ENCODE results near the gene MAJIN.

DNA sequence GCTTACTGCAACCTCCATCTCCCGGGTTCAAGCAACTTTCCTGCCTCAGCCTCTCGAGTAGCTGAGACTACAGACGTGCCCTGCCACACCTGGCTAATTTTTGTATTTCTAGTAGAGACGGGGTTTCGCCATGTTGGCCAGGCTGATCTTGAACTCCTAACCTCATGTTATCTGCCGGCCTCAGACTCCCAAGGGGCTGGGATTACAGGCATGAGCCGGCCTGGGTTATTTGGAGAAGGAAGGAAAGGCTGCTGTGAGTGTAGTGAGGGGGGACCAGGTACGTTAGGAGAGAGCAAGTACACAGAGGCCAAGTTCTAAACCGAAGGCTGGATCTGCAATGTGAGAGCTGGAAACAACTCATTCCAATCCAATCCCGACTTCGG, 24.4 kb upstream of the MAJIN start:
- TF ChIP-seq EZH2 (IDR thresholded peaks at IDR 0.05; ENCODE audit: insufficient read depth, poor library complexity, severe bottlenecking) (no peak), EZH2phosphoT487 (IDR thresholded peaks at IDR 0.05; ENCODE audit: insufficient read depth, low read depth) (no peak)
